T1000 (cell line): ENCODE data around the gene CHEK1.
"Not testable (repeated sequence)": the region's sequence is repeated elsewhere in the genome, so short reads cannot be mapped to it uniquely, and the experiment has no call there.

Source experiments
- DNase-seq: peaks from one replicate; lab custom pipeline; 2025; ENCODE audit warnings: mixed read lengths; lab: John Stamatoyannopoulos, UW

Gene CHEK1

GRCh38 chr11:125701018-125701610 lies 76.2 kb downstream of the CHEK1 start:
- no peak for DNase-seq

GRCh38 chr11:125701858-125702621 lies 77.1 kb downstream of the CHEK1 start:
- DNase-seq, result no peak

- not testable (repeated sequence) for DNase-seq
Observed at GRCh38 chr11:125704686-125705085, 79.7 kb downstream of the CHEK1 start.

GRCh38 chr11:125720781-125721180 lies 95.8 kb downstream of the CHEK1 start:
- DNase-seq, result peak; percentile 8

- DNase-seq, result no peak
Observed at GRCh38 chr11:125724125-125724524, 99.2 kb downstream of the CHEK1 start.
